DND-41 (cell line): ENCODE measurements around the gene IRF6.

Experiments used
- EZH2 ChIP-seq: IDR thresholded peaks from 3 replicates; pipeline ENCODE4 v1.6.1; 2012; ENCODE audit warnings: borderline replicate concordance, low read depth, mild to moderate bottlenecking, moderate library complexity, low read length, inconsistent platforms; ENCODE audit not compliant: severe bottlenecking
- TF ChIP-seq, protein P1 (sequence below): IDR thresholded peaks from 2 replicates; pipeline ENCODE4 v1.5.1; 2012; ENCODE audit warnings: borderline replicate concordance, low read length, moderate library complexity, mild to moderate bottlenecking; ENCODE audit not compliant: poor library complexity, severe bottlenecking; ENCODE audit errors: extremely low read depth

DNA sequence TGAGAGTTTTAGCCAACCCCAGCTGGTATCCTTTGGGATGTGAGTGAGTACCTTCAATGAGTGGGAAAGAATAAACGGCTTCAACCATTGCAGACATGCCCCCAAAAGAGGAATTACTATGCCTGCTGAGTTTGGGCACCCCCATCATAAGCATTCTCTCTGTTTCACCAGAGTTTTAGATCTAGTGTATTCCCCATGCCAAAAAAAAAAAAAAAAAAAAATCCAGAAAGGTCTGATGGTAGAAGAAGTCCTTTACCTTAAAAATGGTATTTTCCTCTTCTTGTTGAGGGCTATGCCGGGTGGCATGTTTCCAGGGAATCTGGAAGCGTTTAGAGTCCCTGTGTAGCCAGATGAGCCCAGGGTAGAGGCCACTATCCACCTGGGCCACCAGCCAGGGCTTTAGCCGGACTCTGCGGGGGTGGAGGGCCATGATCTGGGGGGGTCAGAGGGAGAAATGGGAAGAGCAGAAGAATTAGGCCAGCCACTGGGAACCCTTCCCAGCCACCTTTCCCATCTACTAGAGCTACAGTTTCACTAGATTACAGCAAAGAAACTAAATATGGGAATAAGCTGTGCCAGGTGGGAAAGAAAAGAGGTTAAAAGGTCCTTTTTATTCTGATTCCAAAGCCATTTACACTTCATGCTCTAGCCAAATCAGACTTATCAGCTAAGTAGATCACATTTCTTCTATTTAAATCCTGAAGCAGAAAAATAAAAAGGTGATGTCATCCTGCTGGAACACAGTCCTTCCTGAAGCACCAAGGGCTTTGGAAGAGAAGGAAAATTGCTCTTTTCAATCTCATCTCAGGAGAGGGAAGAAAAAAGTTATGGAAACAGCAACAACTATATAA lies 4.7 kb downstream of the IRF6 start:
- TF ChIP-seq, protein P1, sequence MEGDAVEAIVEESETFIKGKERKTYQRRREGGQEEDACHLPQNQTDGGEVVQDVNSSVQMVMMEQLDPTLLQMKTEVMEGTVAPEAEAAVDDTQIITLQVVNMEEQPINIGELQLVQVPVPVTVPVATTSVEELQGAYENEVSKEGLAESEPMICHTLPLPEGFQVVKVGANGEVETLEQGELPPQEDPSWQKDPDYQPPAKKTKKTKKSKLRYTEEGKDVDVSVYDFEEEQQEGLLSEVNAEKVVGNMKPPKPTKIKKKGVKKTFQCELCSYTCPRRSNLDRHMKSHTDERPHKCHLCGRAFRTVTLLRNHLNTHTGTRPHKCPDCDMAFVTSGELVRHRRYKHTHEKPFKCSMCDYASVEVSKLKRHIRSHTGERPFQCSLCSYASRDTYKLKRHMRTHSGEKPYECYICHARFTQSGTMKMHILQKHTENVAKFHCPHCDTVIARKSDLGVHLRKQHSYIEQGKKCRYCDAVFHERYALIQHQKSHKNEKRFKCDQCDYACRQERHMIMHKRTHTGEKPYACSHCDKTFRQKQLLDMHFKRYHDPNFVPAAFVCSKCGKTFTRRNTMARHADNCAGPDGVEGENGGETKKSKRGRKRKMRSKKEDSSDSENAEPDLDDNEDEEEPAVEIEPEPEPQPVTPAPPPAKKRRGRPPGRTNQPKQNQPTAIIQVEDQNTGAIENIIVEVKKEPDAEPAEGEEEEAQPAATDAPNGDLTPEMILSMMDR: no peak
- no peak for TF ChIP-seq EZH2
